Renal cortex interstitium (tissue), 11 donors: ENCODE measurements around the gene BBS9. TPM values are rescaled to one million over a fixed set of nuclear protein-coding genes. Genes with fewer than 3 reads are reported as not detected.
"Not testable (repeated sequence)": the region's sequence is repeated elsewhere in the genome, so short reads cannot be mapped to it uniquely, and the experiment has no call there.

Source experiments
- DNase-seq, 11 donors: peaks; one replicate each; pipeline ENCODE4 v3.0.0-alpha.2; 2013; ENCODE audit warnings: low read depth in 9 of 11, low spot score in 4 of 11; ENCODE audit errors: extremely low read depth in 1 of 11
- polyA plus RNA-seq, 3 donors: library from polyadenylated mRNA; unstranded; fragments of 120-200 nt; gene quantifications; one replicate each; pipeline ENCODE4 v1.2.1, GENCODE V29; 2013; ENCODE audit not compliant: insufficient read length in 3 of 3

The BBS9 gene
- polyA plus RNA-seq, 3 donors = 15.5 to 17.2 (median 16.9) TPM

DNA sequence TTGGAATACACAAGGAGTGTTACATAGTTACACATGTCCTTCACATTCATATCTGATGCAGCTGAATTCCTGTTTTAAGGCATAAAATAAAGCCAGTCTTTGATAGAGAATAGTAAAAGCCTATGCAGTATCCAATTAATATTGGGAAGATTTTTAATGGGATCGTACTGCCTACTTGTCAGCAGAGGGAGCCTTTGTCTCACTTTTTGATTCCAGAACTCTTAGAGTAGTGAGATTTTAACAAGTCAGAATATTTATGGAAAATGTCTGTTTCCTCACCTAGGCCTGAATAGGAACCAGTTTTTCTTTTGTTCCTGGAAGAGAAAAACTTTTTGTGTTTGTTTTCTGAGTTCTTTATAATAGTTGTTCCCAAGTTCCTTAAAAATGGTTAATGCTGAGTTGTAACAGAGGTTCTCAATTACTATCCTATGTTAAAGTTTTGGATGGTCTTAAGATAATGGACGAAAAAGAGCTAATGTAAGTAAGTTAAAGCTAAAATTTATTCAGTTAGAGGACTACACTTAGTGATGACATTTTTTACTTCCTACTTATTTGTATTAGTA, 114.0 kb downstream of the BBS9 start:
- peak in 10 of 11 donors; percentile 26 to 62 (median 34) for DNase-seq

DNA sequence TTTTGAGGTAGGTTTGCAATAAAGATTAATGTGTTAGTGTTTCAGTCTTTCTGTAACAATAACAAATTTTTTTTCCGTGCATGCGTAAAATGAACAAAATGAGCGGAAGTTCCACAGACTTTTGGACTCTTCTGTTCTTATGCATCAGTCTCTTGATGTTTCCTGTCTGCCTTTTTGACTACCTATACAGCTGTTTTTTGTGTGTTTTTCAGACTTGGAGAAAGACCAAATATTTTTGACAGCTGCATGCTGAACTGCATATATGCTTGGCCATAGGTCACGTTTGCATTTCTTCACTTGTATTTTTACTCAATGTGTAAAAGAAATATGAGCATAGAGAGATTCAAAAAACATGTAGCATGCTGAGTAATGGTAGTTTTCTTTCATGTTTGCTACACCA, 119.3 kb downstream of the BBS9 start:
- no peak for DNase-seq

DNA sequence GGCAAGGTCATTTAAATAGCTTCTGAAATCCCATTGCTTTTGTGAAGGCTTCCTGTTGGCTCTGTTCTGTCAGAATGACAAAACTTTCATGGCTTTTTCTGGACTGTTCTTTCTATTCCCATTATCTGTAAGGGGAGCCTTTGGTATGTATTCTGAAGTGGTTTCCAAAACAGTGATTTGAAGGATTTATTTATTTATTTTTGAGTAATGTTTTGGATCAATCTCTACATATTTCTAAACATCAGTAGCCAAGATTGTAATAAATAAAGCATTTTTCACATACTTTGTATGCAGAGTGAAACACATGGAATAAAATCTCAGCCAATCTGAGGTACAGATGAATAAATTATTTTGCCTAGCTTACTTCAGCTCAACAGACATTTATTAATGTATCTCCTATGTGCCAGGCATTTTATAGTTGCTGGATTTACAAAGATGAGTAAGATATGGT, 121.1 kb downstream of the BBS9 start:
- peak in 1 of 11 donors; percentile 3 for DNase-seq

DNA sequence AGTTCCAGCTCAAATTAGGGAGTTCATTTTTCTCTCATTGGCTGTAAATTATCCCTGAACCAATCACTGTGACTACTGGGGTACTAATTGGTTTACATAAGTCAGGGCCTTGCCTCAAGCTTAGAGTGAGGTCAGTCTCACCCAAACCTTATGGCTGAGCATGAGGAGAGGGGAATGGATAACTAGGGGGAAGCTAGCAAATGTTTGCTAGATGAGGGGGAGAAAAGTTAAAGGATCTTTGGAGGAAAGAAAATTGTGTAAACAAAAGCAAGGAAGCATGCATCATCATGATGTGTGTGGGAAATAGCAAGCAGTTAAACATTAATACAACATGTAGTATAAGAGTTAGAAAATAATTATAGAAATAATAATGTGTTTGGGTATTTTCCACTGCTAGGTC, 121.9 kb downstream of the BBS9 start:
- DNase-seq = no peak

DNA sequence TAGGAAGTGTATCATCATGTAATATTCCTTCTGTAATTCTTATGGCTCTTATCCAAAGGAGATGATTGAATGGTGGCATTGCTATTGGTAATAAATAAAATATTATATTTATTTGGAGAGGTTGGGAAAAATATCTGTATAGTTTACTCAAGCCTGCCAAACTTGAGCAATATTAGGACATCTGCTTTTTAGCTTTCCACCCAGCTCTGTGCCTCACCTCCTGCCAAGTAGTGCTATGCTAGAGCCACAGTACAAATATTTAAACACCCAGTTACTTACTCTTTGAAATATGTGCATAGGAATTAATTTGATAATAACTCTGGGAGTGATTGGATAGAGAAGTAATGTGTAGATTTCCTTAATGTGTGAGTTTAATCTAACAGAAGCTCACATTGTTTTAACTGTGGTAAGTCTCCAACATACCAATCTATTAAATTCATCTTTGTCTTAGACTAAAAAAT, 129.2 kb downstream of the BBS9 start:
- no peak for DNase-seq

DNA sequence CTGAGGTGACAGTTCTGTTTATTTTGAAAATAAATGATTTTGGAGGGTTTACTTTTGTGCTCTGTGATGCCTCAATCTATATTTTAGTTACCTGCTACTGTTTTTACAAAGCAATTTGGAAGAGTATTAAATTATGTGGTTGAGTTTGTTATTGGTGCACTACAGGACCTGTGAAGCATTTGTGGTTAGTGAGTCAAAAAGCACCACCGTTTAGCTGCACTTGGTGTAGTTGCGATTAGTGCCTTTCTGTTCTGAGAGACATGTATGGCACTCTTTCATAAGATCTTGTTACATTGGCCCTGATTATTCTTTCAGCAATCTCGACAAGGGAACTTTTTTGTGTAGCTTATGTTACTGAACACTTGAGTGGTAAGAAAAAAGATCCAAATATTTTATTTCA, 132.2 kb downstream of the BBS9 start:
- no peak for DNase-seq

DNA sequence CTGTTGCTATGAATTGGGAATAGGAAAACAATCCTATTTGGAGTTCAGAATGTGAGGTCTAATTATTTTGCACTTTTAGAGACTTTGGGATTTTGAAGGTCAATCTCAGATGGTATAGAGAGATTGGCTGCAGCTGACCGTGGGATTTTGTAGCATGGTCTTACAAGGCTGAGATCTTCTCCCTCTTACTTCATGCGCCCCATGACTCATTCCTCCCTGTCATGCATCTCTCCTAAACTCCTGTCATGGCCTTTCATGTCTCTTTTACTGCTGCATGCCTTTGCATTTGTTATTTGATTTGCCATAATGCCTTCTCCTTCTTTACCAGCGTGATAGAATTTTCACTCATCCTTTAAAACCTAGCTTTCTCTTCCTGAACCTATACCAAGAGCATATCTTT, 133.1 kb downstream of the BBS9 start:
- DNase-seq = no peak

DNA sequence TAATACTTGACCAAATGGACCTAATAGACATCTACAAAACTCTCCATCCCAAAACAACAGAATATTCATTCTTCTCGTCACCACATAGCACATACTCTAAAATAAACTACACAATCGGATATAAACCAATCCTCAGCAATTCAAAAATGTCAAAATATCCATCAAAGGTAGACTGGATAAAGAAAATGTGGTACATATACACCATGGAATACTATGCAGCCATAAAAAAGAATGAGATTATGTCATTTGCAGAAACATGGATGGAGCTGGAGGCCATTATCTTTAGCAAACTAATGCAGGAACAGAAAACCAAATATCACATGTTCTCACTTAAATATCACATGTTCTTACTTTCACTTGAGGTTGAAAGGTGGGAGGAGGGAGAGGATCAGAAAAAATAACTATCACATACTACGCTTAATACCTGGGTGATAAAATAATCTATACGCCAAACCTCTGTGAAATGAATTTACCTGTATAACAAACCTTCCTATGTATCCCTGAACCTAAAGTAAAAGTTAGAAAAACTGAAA, 142.5 kb downstream of the BBS9 start:
- DNase-seq = not testable (repeated sequence)

DNA sequence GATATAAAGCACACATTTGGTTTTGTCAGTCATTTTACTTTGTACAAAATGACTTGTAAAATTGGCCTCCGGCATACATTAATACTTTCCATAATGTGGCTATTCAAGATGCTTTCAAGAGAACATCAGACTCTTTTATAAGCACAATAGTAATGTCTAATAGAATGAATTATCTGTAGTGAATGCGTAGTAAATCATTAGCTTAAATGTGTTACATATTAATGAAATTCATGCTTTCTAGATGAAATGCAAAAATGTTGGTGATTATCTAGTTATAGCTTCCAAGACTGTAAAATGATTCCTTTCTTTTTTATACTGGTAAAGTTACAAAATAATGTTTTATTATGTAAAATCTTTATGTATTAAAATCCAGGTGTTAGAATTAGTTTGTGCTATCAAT, 144.0 kb downstream of the BBS9 start:
- DNase-seq = no peak

DNA sequence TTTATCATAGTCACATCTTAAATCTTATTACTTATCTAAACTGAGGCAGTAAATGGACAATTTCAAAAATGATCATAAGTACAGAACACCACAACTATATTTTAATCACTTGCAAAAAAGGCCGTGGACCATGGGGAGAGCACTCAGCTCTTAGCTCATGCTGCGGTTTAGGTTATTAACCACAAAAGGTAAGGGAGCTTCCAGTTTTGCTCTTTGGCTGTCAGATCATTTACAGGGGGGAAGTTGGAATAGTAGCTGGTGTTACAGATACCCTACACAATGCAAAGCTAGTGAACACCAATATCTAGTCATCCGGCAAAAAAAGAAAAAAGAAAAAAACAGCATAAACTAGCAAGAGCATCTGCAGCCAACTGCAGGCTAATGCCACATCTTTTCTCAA, 147.0 kb downstream of the BBS9 start:
- DNase-seq = no peak

DNA sequence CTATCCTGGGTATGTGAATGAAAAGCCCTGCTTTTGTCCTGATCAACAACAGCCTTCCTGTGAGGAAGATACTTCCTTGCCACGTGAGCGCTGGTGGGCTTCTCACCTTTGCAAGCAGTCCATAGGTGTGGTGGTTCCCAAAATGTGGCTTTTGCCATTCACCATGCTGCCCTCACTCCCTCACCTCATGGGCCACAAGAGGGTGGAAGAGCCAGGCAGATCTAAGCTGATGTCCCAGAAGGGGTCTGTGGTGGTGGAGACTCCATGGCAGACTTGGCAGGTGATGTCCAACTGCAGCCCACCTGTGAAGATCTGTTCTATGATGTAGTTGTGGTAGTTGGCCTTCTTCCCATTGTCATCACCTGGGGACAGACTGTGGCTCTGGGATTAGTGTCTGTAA, 147.4 kb downstream of the BBS9 start:
- DNase-seq = no peak

DNA sequence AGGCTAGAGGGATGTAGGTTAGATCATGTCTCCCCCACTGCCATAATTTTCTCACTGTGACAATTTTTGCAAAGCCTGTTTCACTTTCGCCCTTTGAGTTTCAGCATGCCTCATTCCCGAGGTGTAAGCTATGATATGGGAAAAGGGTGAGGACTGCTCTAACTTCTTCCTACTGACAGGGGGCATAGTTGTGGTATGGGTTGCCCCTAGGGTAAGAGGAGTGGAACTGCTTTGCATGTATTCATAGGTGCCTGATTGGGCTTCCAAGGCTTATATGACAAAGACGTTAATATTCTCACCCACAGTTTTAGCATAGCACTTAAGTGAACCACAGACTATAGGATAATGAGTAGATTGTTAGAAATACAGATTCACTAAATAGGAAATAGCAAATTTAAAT, 148.7 kb downstream of the BBS9 start:
- DNase-seq = no peak

DNA sequence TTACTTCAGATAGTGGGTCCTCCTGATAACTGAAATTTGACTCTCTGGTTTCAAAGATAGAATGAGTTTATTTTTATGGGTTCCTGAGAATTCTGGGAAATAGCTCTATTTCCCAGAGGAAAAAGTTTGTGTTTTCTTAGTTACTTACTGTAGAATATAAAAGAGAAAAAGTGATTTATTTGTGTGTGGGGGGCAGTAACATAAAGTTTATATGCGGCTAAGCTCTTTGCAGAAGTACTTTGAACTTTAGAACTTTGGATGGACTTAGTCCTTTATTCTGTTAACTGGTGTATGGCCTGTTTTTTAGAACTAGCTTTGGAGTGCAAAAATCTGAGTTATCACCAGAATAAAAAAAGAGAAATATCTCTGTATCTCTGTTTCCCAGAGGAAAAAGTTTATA, 157.1 kb downstream of the BBS9 start:
- peak in 10 of 11 donors; percentile 10 to 46 (median 25) for DNase-seq

DNA sequence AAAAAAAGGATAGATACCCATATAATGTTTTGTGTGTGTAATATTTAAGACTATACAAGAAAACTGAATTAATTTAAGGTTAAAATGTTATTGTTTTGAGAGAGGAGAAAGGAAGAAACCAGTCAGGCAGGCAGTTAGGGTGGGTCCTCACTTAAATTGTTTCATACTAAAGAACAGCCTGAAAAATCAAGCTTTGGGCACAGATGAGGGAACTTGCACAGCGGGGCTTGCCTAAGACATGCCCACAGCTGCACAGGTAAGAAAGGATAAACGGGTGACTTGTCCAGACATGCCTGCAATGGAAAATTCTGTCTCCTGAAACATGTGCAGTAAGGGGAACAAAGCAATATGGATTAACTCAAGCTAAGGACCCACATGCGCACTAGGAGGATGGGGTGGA, 158.4 kb downstream of the BBS9 start:
- DNase-seq = no peak

DNA sequence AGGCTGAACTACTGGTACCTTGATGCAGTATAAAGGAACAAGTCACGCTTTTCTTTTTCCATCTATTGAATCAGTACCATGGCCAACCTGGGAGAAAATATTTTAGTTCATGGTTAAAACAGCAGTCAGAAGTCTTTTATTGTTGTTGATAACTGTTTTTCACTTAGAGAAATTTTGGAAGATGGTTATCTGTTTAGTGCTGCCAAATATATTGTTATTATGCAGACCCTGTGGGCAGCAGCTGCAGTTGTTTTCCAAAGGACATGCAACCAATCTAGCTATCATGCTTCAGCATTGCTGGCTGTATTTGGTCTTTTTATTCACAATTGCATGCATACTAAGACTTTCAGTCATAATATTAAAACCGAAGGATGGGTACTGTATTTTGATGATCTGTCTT, 169.5 kb downstream of the BBS9 start:
- DNase-seq = no peak

DNA sequence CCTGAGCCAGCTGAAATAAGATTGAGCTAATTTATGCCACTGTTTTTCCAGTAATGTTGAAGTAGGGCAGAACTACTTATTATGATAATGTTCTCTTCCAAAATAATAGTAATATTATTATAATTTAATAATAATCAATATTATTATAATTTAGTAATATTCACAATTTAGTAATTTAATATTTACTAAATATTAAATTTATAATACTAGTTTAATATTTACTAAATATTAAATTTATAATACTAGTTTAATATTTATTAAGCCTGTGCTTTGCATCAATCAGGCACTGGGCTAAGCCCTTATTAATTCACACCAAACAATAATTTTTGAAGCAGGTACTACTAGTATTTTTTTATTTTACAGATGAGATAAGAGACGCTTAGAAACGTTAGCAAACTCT, 170.1 kb downstream of the BBS9 start:
- DNase-seq = no peak

DNA sequence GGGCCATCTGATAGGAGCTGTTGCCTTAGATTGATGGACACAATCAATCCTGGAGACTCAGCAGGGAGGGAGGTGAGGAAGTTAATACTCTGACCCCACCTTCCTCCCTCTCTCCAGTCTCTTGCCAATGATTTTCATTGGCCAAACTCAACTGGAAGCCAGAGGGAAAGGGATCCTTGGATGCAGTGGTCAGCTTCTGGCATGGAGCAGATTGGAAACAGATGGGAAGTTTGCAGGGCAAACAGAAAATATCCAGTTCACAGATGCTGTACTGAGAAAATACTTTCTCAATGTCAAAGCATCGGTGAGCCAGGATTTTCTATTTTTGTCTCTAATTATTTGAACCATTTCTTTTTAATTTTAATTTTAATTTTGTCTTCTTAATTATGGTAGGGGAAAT, 170.8 kb downstream of the BBS9 start:
- no peak for DNase-seq

DNA sequence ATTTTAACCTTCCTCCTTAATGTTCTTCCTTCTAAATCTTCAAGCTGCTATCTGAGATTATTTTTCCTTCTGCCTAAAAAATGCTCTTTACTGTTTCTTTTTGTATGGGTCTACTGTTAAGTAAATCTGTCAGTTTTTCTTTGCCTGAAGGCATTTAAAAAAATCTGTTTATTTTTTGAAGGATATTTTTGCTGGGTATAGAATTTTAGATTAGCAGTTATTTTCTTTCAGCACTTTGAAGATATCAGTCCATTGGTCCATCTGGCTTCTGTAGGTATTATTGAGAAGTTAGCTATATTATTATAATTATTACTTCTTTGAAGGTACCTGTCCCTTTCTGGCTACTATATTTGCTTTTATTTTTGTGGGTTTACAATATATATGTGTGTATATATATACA, 171.4 kb downstream of the BBS9 start:
- DNase-seq = no peak

DNA sequence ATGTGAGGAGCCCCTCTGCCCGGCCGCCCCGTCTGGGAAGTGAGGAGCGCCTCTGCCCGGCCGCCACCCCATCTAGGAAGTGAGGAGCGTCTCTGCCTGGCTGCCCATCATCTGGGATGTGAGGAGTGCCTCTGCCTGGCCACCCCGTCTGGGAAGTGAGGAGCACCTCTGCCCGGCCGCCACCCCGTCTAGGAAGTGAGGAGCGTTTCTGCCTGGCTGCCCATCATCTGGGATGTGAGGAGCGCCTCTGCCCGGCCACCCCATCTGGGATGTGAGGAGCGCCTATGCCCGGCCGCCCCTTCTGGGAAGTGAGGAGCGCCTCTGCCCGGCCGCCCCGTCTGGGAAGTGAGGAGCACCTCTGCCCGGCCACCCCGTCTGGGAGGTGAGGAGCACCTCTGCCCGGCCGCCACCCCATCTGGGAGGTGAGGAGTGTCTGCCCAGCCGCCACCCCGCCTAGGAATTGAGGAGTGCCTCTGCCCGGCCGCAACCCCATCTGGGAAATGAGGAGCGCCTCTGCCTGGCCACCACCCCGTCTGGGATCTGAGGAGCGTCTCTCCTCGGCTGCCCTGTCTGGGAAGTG, 174.7 kb downstream of the BBS9 start:
- not testable (repeated sequence) for DNase-seq

DNA sequence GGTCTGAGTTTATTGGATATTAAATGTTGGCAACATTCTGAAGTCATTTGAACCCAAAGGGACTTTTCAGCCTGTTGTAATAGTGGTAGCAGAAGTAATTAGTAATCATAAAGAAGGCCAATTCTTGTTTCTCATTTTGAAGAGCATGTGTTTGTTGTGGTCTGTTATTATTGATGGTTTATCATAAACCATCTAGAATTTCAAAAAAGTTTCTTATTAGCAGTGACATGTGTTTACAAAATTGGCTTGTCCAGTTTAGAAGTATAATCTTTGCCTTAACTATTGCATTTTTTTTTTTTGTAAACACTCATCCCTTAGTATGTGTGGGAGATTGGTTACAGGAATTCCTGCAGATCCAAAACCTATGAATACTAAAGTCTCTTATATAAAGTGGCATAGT, 177.8 kb downstream of the BBS9 start:
- DNase-seq = no peak

DNA sequence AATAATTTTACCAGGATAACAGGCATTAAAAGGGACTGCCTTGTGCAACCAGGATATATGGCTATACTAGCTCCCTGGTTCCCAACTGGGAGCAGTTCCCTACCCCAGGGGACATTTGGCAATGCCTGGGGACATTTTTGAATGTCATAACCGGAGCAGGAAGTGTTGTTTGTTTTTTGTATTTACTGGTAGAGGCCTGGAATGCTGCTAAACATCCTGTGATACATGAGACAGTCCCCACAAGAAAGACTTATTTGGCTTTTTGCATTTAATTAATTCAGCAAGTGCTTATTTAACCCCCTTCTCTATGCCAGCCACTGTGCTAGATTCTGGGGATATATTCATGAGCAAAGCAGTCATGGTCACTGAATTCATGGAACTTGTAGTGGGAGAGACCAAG, 181.2 kb downstream of the BBS9 start:
- DNase-seq = no peak
